PC-9 (cell line): ENCODE results near the gene JMJD1C. TPM values are rescaled to one million over a fixed set of nuclear protein-coding genes. Genes with fewer than 3 reads are reported as not detected.

ENCODE experiments used
- BruUV-seq: library from RNA; stranded (reverse); fragments of 400-500 nt; replicated peaks from 2 replicates; lab custom pipeline; 2021; lab: Mats Ljungman, UMichigan
- CTCF ChIA-PET: fragments of 300-600 bp; sonication (Branson Sonifier 250); formaldehyde crosslinking; loops from one replicate; lab custom pipeline; 2022; ENCODE audit warnings: antibody characterized with exemption; lab: Charles Lee
- POLR2A ChIA-PET: fragments of 300-600 bp; sonication (Branson Sonifier 250); formaldehyde crosslinking; loops from one replicate; lab custom pipeline; 2022; ENCODE audit warnings: antibody characterized with exemption; ENCODE audit not compliant: unreplicated experiment; lab: Charles Lee
- DNase-seq, 2 experiments: peaks; one replicate each; pipeline versions ENCODE4 v3.0.0 to v3.0.0-alpha.2; 2015 to 2022; ENCODE audit warnings: mixed read lengths in 1 of 2
- H2AFZ ChIP-seq: fragments of 200-600 bp; sonication (generic); 2 replicates; pipeline ENCODE4 v1.8.1; 2017; ENCODE audit warnings: antibody characterized with exemption
- H3F3A ChIP-seq: fragments of 200-600 bp; sonication (generic); 2 replicates; pipeline ENCODE4 v1.8.1; 2017; ENCODE audit warnings: antibody characterized with exemption, mild to moderate bottlenecking, low read depth; ENCODE audit not compliant: insufficient read depth
- H3K27ac ChIP-seq: fragments of 200-600 bp; sonication (generic); 2 replicates; pipeline ENCODE4 v1.6.1; 2016; ENCODE audit warnings: mixed run types
- H3K27me3 ChIP-seq: fragments of 200-600 bp; sonication (generic); 2 replicates; pipeline ENCODE4 v1.6.1; 2016; ENCODE audit warnings: low read depth, mixed run types; ENCODE audit not compliant: insufficient read depth
- H3K36me3 ChIP-seq: fragments of 200-600 bp; sonication (generic); 2 replicates; pipeline ENCODE4 v1.6.1; 2016; ENCODE audit warnings: low read depth, mixed run types
- H3K4me1 ChIP-seq: fragments of 200-600 bp; sonication (generic); replicated peaks from 2 replicates; pipeline ENCODE4 v1.6.1; 2016; ENCODE audit warnings: mixed run types; ENCODE audit not compliant: insufficient read depth
- H3K4me2 ChIP-seq: fragments of 200-600 bp; sonication (generic); 2 replicates; pipeline ENCODE4 v1.6.1; 2017; ENCODE audit warnings: mixed run types
- H3K4me3 ChIP-seq: fragments of 200-600 bp; sonication (generic); 2 replicates; pipeline ENCODE4 v1.6.1; 2016; ENCODE audit warnings: mixed run types
- H3K79me2 ChIP-seq: fragments of 200-600 bp; sonication (generic); 2 replicates; pipeline ENCODE4 v1.6.1; 2017; ENCODE audit warnings: low read depth, mixed run types
- H3K9me2 ChIP-seq: fragments of 200-600 bp; sonication (generic); 2 replicates; pipeline ENCODE4 v1.8.1; 2017; ENCODE audit warnings: mild to moderate bottlenecking; ENCODE audit not compliant: insufficient read depth
- H3K9me3 ChIP-seq: fragments of 200-600 bp; sonication (generic); 2 replicates; pipeline ENCODE4 v1.8.1; 2016; ENCODE audit warnings: low read depth; ENCODE audit not compliant: insufficient read depth
- H4K20me1 ChIP-seq: fragments of 200-600 bp; sonication (generic); 2 replicates; pipeline ENCODE4 v1.8.1; 2017; ENCODE audit not compliant: insufficient read depth
- CTCF ChIP-seq: fragments of 200-600 bp; sonication (generic); conservative IDR thresholded peaks from 2 replicates; pipeline ENCODE4 v1.6.1; 2017; ENCODE audit warnings: mixed run types, antibody characterized with exemption, mild to moderate bottlenecking, moderate library complexity
- EZH2 ChIP-seq: fragments of 200-600 bp; sonication (generic); IDR thresholded peaks from 2 replicates; pipeline ENCODE4 v1.8.0; 2017; ENCODE audit warnings: antibody characterized with exemption, low read depth
- intact Hi-C: fragments of 100-400 bp; cut with micrococcal nuclease; formaldehyde crosslinking; loops from one replicate; pipeline ENCODE4 v1.10.0; 2022; ENCODE audit not compliant: unreplicated experiment
- total RNA-seq: library from RNA; stranded (reverse); gene quantifications from 2 replicates; pipeline ENCODE4 v1.2.3, GENCODE V29; 2021

JMJD1C gene
- total RNA-seq, 1 experiment from 2014 or later = 78.7 TPM

GRCh38 chr10:63491588-63492316 is 26.0 kb upstream of the JMJD1C start:
- H4K20me1 ChIP-seq = no peaks in the 10 kb centered on the region
- intact Hi-C loops = no loop called here
- no peaks in the 10 kb centered on the region for H3K27me3 ChIP-seq
- no peaks in the 10 kb centered on the region for H3K9me2 ChIP-seq
- ChIA-PET POLR2A (interaction anchor here (0.6 to 0.7 kb wide), 5 partner anchors 9 to 282 kb away, joined by 3 to 7 read pairs (median 3); no protein-coding TSS in a partner anchor), CTCF (interaction anchor here (0.6 kb wide), 1 partner anchor 23 kb away, joined by 3 read pairs; no protein-coding TSS in a partner anchor)
- no peak overlapping the region for H2AFZ ChIP-seq
- H3F3A ChIP-seq = peaks cover 11% of the 10 kb centered on the region; the same call in 1 of the 2 replicates
- no peak for TF ChIP-seq CTCF
- TF ChIP-seq EZH2 = no peak
- no peak overlapping the region for H3K4me3 ChIP-seq
- BruUV-seq = no TSS peak
- H3K27ac ChIP-seq = peak overlapping the region; percentile 39; the same call in 1 of the 2 replicates
- H3K9me3 ChIP-seq = no peaks in the 10 kb centered on the region
- H3K79me2 ChIP-seq = peaks cover 62% of the 10 kb centered on the region
- DNase-seq = peak; percentile 19 to 37
- H3K4me1 ChIP-seq = peaks cover 19% of the 10 kb centered on the region
- H3K36me3 ChIP-seq = no peaks in the 10 kb centered on the region
- H3K4me2 ChIP-seq = 0 out of 2 replicates have a peak overlapping the region, but pooled peaks have one; percentile 11

GRCh38 chr10:63489838-63490237 is 24.1 kb upstream of the JMJD1C start:
- Histone ChIP-seq H3K4me1 (peaks cover 19% of the 10 kb centered on the region), H3K4me2 (no peak overlapping the region), H3K27ac (no peak overlapping the region), H3K9me2 (no peaks in the 10 kb centered on the region), H3K36me3 (no peaks in the 10 kb centered on the region), H3K4me3 (no peak overlapping the region), H3K79me2 (peaks cover 55% of the 10 kb centered on the region), H3F3A (peaks cover 11% of the 10 kb centered on the region; the same call in 1 of the 2 replicates), H4K20me1 (no peaks in the 10 kb centered on the region), H3K9me3 (no peaks in the 10 kb centered on the region), H2AFZ (no peak overlapping the region), H3K27me3 (no peaks in the 10 kb centered on the region)
- no peak for DNase-seq
- intact Hi-C loops = no loop called here
- TF ChIP-seq EZH2 (no peak), CTCF (no peak)
- ChIA-PET POLR2A (interaction anchor here (0.5 kb wide), 1 partner anchor 30 kb away, joined by 3 read pairs; no protein-coding TSS in a partner anchor), CTCF (no interaction called here)
- BruUV-seq = no TSS peak

- ChIA-PET POLR2A (no interaction called here), CTCF (no interaction called here)
- Histone ChIP-seq H3K27me3 (no peaks in the 10 kb centered on the region), H3K4me2 (no peak overlapping the region), H3K36me3 (no peaks in the 10 kb centered on the region), H3K79me2 (peaks cover 46% of the 10 kb centered on the region), H3F3A (peaks cover 15% of the 10 kb centered on the region), H4K20me1 (no peaks in the 10 kb centered on the region), H3K9me2 (no peaks in the 10 kb centered on the region), H3K4me1 (peaks cover 19% of the 10 kb centered on the region), H2AFZ (no peak overlapping the region), H3K9me3 (no peaks in the 10 kb centered on the region), H3K4me3 (no peak overlapping the region), H3K27ac (no peak overlapping the region)
- BruUV-seq = no TSS peak
- no peak for DNase-seq
- TF ChIP-seq CTCF (no peak), EZH2 (no peak)
- intact Hi-C loops = no loop called here
Observed at GRCh38 chr10:63487990-63488389, 22.2 kb upstream of the JMJD1C start.
